GM21381 (cell line): ENCODE measurements around the gene DKKL1.

Experiments used
- ATAC-seq: cut with Tn5 transposase; IDR thresholded peaks from one replicate; pipeline ENCODE4 v1.9.1; 2021; ENCODE audit warnings: mild to moderate bottlenecking, moderate library complexity; ENCODE audit not compliant: unreplicated experiment

Gene DKKL1

GRCh38 chr19:49418511-49418910, 54.8 kb downstream of the DKKL1 start:
- no peak for ATAC-seq

DNA sequence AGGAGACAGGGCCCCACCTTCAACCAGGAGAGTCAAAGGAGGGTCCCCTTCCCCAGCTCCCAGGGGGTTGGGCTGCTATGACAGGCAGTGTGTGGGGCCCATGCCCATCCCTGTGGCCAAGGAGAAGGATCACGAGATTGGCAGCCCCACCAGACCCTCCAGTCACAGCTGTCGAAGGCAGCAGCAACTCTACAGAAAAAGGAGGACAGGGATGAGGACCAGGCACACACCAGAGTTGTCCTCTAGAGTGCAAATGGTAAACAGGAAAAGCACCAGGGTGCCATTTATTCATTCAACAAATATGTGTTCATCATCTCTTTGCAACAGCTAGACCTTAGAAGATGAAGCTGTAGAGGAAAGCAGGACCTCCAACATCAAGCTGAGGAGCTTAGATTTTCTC, 55.5 kb downstream of the DKKL1 start:
- ATAC-seq, result no peak

DNA sequence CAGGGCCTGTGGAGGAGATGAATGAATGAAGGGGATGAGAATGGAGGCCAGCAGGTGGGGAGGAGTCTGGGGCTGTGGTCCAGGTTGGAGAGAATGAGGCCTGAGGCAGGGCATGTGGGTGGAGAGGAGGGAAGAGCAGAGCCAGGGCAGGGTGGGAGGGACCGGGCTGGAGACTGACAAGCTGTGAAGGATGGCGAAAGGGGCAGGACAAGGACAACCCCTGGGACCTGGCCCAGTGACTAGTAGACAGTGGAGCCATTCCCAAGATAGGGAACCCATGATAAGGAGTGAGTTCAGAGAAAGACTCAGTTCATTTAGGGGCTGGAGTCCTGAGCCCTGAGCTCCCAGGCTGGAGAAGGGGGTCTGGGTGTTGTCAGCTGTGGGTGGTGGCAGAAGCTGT, 56.5 kb downstream of the DKKL1 start:
- no peak for ATAC-seq

GRCh38 chr19:49421039-49421877, 57.6 kb downstream of the DKKL1 start:
- ATAC-seq, result no peak

DNA sequence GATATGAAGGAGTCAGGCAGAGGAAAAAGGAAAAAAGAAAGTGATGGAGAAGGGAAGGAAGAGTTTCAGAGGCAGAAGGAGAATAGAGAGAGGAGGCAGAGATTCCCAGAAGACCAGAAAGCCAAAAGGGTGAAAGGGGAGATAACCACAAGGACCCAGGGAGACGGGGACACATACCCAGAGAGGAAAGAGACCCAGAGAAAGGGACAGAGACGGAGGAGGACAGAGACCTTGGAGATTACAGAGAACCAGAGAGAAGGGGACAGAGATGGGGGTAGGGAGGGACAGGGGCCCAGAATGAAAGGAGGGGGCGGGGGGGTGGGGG, 58.2 kb downstream of the DKKL1 start:
- ATAC-seq, result no peak

GRCh38 chr19:49422407-49423070, 58.9 kb downstream of the DKKL1 start:
- ATAC-seq, result no peak

- no peak for ATAC-seq
These were observed 59.7 kb downstream of the DKKL1 start, which contains the start of gene PTH2 for GRCh38 chr19:49423071-49423984. Gene PTH2 (minus strand): TSS chr19:49423441. CDS start chr19:49423339, 102 bp downstream.

DNA sequence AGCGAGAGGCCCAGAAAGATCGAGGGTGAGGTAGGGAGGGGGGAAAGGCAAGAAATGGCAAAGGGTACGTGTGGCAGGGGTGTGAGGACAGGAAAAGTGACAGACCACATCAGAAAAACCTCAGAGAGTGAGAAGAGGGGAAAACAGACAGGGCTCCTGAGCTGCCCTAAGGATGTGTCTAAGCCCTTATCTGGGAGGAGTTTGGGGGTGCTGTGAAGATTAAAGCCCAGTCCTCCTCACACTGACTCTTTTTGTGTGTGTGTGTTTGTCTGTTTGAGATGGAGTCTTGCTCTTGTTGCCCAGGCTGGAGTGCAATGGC, 60.3 kb downstream of the DKKL1 start:
- ATAC-seq, result no peak
